ENCODE measurements around the gene R3HDM4. TPM values are rescaled to one million over a fixed set of nuclear protein-coding genes. Genes with fewer than 3 reads are reported as not detected.

Gene R3HDM4
- total RNA-seq, 2 donors from 2014 or later: 54.5 to 55.6 TPM

DNA sequence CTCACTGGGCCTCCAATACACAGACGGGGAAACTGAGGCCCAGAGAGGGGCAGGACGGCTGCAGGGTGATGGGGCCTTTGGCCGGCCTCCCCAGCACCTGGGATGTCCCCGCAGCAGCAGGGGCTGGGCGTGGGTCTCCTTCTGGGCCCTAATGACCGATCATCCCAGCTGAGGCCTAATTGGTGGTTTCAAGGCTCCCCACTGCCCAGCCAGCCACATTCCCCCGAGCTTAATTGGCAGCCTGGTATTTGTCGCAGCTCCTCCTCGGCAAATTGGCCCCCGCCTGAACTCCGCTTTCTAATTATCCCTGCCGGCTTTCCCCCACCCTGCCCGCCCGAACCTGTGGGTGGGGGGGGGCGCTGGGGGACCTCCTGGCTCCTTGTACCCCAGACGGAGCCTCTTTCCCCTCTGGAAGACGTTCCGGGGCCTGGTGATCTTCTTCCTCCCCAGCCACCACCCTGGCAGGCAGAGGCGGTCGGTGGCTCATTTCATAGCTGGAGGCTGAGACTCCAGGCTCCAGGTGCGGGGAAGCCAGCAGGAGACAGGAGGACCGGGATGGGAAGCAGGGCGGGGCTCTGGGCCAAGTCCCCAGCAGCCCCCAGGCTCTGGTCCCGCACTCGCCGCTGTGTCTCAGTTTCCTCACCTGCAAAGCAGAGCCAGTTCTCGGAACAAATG is 43.9 kb upstream of the R3HDM4 start:
- H3K36me3 ChIP-seq: no peaks in the 10 kb centered on the region
- peaks cover 19% of the 10 kb centered on the region for H3K4me1 ChIP-seq
- intact Hi-C loops (cut with DNase I): no loop called here
- H3K27me3 ChIP-seq: no peaks in the 10 kb centered on the region
- no peaks in the 10 kb centered on the region for H3K9me3 ChIP-seq
- no peak overlapping the region for H3K4me3 ChIP-seq
- TF ChIP-seq, protein P1, sequence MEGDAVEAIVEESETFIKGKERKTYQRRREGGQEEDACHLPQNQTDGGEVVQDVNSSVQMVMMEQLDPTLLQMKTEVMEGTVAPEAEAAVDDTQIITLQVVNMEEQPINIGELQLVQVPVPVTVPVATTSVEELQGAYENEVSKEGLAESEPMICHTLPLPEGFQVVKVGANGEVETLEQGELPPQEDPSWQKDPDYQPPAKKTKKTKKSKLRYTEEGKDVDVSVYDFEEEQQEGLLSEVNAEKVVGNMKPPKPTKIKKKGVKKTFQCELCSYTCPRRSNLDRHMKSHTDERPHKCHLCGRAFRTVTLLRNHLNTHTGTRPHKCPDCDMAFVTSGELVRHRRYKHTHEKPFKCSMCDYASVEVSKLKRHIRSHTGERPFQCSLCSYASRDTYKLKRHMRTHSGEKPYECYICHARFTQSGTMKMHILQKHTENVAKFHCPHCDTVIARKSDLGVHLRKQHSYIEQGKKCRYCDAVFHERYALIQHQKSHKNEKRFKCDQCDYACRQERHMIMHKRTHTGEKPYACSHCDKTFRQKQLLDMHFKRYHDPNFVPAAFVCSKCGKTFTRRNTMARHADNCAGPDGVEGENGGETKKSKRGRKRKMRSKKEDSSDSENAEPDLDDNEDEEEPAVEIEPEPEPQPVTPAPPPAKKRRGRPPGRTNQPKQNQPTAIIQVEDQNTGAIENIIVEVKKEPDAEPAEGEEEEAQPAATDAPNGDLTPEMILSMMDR (IDR thresholded peaks at IDR 0.05): no peak
- no peak overlapping the region for H3K27ac ChIP-seq
- DNase-seq: no peak
- no peak overlapping the region for H3K9ac ChIP-seq (ENCODE audit: low read depth in 2 of 2, low read length in 2 of 2)

DNA sequence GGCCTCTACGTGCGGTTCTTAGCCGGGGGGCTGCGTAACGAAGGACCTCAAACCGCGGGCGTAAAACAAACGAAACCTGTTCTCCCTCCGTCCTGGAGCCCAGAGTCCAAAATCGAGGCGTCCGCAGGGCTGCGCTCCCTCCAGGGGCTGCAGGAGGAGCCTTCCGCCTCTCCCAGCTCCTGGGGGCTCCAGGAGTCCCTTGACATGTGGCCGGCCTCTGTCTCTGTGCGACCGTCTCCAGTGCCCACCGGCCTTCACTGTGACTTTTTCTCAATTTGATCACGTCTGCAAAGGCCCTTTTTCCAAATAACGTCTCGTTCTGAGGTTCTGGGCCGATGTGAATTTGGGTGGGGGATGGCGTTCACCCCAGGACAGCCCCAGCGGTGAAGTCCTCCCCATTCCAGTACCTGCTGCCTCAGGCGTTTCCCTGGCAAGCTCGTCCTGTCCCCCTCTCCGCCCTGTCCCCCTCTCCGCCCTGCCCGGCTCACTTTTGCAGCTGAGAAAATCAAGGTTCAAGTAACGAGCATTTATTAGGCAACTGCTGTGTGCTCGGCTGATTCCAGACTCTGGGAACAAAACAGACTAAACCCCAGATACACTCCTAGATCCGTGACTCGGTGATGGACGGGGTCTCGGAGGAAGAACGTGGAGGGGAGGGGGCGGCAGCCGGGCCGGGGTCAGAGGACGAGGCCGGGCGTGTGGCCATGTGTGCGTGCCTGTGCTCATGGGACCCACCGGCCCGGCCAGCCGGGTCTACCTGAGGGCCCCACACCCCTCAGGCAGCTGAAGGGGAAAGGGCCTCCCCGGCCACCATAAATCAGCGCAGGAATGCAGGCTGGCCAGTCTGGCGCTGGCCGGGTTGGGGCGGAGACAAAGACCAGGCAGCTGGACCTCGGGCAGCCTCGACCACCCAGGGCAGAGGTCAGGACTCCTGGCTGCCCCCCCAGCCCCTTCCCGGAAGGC is 43.1 kb upstream of the R3HDM4 start:
- no peak overlapping the region for H3K27ac ChIP-seq
- intact Hi-C loops (cut with DNase I): no loop called here
- no peaks in the 10 kb centered on the region for H3K36me3 ChIP-seq
- no peak overlapping the region for H3K9ac ChIP-seq (ENCODE audit: low read depth in 2 of 2, low read length in 2 of 2)
- TF ChIP-seq, protein P1 (IDR thresholded peaks at IDR 0.05): no peak
- H3K9me3 ChIP-seq: no peaks in the 10 kb centered on the region
- no peaks in the 10 kb centered on the region for H3K27me3 ChIP-seq
- H3K4me1 ChIP-seq: peaks cover 19% of the 10 kb centered on the region
- no peak overlapping the region for H3K4me3 ChIP-seq
- DNase-seq: no peak

DNA sequence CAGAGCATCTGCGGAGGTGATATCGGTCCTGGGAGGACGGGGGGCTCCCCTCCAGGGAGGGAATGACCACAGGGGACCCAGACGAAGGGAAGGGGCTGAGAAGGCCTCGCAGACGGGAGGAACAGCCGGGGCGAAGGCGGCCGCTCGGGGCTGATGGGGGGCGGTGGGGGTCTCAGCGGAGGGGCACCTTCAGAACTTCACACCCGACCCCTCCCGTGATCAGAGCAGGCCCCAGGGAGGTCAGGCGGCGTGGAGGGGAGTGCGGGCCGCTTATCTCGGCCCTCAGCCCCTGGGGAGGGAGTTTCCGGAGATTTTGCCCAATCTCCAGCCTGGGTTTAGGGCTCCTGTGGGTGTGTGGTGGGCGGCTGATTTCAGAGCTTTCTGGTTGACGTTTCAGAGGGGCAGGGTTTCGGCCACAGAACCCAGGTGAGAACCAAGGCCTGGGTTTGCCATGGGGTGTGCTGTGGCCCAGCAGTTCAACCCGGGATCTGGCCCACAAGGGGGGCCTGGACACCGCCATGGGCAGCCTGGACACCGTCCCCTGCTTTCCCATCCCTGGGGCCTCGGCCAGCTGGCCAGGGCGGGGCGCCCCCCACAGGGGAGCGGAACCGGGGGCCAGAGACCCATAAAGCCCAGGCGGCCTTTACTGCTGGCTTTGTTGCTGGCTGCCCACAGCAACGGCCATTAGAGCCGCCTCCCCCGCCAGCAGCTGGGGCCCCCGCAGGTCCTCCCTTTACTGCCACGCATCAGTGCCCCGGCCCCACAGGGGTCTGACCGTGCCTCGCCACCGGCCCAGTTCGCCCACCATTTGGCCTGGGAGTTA is 41.9 kb upstream of the R3HDM4 start:
- Histone ChIP-seq H3K9me3 (no peaks in the 10 kb centered on the region), H3K36me3 (no peaks in the 10 kb centered on the region), H3K4me3 (no peak overlapping the region), H3K4me1 (peaks cover 19% of the 10 kb centered on the region), H3K27ac (no peak overlapping the region), H3K27me3 (no peaks in the 10 kb centered on the region), H3K9ac (ENCODE audit: low read depth in 2 of 2, low read length in 2 of 2) (peak overlapping the region in 1 of 2 donors; percentile 18)
- TF ChIP-seq, protein P1 (IDR thresholded peaks at IDR 0.05): no peak
- intact Hi-C loops (cut with DNase I): no loop called here
- no peak for DNase-seq

DNA sequence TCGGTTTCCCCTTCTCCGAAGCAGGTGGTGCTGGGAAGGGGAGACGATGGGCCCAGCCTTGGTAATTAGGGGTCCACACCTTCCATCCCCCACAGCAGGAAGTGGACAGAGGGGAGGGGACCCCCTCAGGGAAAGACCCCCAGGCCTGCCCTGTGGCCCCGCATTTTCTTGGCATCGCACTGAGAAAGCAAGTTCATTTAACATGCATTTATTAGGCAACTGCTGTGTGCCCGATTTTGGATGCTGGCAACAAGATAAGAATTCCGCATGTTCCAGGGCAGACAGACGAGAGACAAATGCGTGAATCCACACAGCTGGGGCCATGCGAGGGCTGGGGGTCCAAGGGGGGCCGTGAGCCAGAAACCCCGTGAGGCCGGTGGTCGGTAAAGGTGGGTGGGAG is 41.3 kb upstream of the R3HDM4 start:
- Histone ChIP-seq H3K9me3 (no peaks in the 10 kb centered on the region), H3K36me3 (no peaks in the 10 kb centered on the region), H3K9ac (ENCODE audit: low read depth in 2 of 2, low read length in 2 of 2) (no peak overlapping the region), H3K27ac (no peak overlapping the region), H3K4me1 (peaks cover 19% of the 10 kb centered on the region), H3K4me3 (no peak overlapping the region), H3K27me3 (no peaks in the 10 kb centered on the region)
- no peak for DNase-seq
- TF ChIP-seq, protein P1 (IDR thresholded peaks at IDR 0.05): no peak
- intact Hi-C loops (cut with DNase I): no loop called here

Measured in colonic mucosa (tissue), 4 donors.